Endothelial cell of umbilical vein (primary cell): ENCODE data around the gene ELMO1. TPM values are rescaled to one million over a fixed set of nuclear protein-coding genes. Genes with fewer than 3 reads are reported as not detected.

ENCODE experiments used
- BruUV-seq: library from RNA; stranded (reverse); fragments of 400-500 nt; replicated peaks from 2 replicates; lab custom pipeline; 2021; lab: Mats Ljungman, UMichigan
- CTCF ChIA-PET: fragments of 300-600, 350-600 bp; sonication (Branson Sonifier 250); formaldehyde crosslinking; loops from one replicate; lab custom pipeline; 2021; ENCODE audit warnings: antibody characterized with exemption, inconsistent platforms; lab: Charles Lee
- POLR2A ChIA-PET: fragments of 300-600, 350-600 bp; sonication (Branson Sonifier 250); formaldehyde crosslinking; loops from one replicate; lab custom pipeline; 2021; ENCODE audit warnings: antibody characterized with exemption, inconsistent platforms; lab: Charles Lee
- DNase-seq: peaks from one replicate; pipeline ENCODE4 v3.0.0-alpha.2; 2011; ENCODE audit warnings: low read depth, low spot score
- FAIRE-seq: peaks from 2 replicates; lab custom pipeline; 2011; peaks lifted over from hg19 to GRCh38; lab: Jason Lieb, UNC
- H2AFZ ChIP-seq: 2 replicates; pipeline ENCODE4 v1.6.0; 2012; ENCODE audit warnings: low read depth, low read length, control low read depth, inconsistent platforms
- H3K27ac ChIP-seq: 2 replicates; pipeline ENCODE4 v1.5.1; 2011; ENCODE audit warnings: low read depth, mild to moderate bottlenecking, control low read depth, low read length, moderate library complexity; ENCODE audit not compliant: insufficient read depth
- H3K27me3 ChIP-seq, 2 experiments: 2 replicates each; pipeline versions ENCODE4 v1.6.0 to v1.6.1; 2011; ENCODE audit warnings: low read length in 2 of 2, mixed read lengths in 1 of 2; ENCODE audit not compliant: control insufficient read depth in 2 of 2, insufficient read depth in 2 of 2
- H3K36me3 ChIP-seq, 2 experiments: 2 replicates in 1 of 2; 3 replicates in 1 of 2; pipeline ENCODE4 v1.5.1; 2011; ENCODE audit warnings: low read length in 2 of 2, mild to moderate bottlenecking in 1 of 2, moderate library complexity in 1 of 2; ENCODE audit not compliant: control insufficient read depth in 2 of 2, insufficient read depth in 2 of 2; ENCODE audit errors: extremely low read depth in 1 of 2
- H3K4me1 ChIP-seq: 3 replicates; pipeline ENCODE4 v1.5.1; 2011; ENCODE audit warnings: mild to moderate bottlenecking, low read length; ENCODE audit not compliant: control insufficient read depth, insufficient read depth; ENCODE audit errors: extremely low read depth
- H3K4me2 ChIP-seq: 2 replicates; pipeline ENCODE4 v1.6.1; 2011; ENCODE audit warnings: low read length, control low read depth, mixed read lengths; ENCODE audit not compliant: insufficient read depth
- H3K4me3 ChIP-seq, 3 experiments: fragments of 200-600 bp in 1 of 3; sonication (generic), shearing (Covaris generic) in 1 of 3; replicated peaks in 1 of 3; 2 replicates each; pipeline ENCODE4 v1.5.1; 2011 to 2016; ENCODE audit warnings: control low read depth in 3 of 3, low read length in 3 of 3, mild to moderate bottlenecking in 2 of 3, inconsistent platforms in 1 of 3, low read depth in 1 of 3, moderate library complexity in 1 of 3; ENCODE audit not compliant: insufficient read depth in 1 of 3
- H3K79me2 ChIP-seq: 2 replicates; pipeline ENCODE4 v1.6.0; 2012; ENCODE audit warnings: low read length, inconsistent platforms; ENCODE audit not compliant: control insufficient read depth, insufficient read depth
- H3K9ac ChIP-seq: replicated peaks from 2 replicates; pipeline ENCODE3; 2011; ENCODE audit warnings: low read length, control low read depth; ENCODE audit not compliant: insufficient read depth; ENCODE audit errors: extremely low read depth
- H3K9me1 ChIP-seq: replicated peaks from 3 replicates; pipeline ENCODE4 v1.6.0; 2011; ENCODE audit warnings: mild to moderate bottlenecking, low read length; ENCODE audit not compliant: control insufficient read depth, insufficient read depth; ENCODE audit errors: extremely low read depth
- H3K9me3 ChIP-seq: replicated peaks from 2 replicates; pipeline ENCODE4 v1.5.1; 2012; ENCODE audit warnings: low read length, inconsistent platforms; ENCODE audit not compliant: control insufficient read depth, insufficient read depth
- H4K20me1 ChIP-seq: replicated peaks from 2 replicates; pipeline ENCODE3; 2011; ENCODE audit warnings: mild to moderate bottlenecking, low read length; ENCODE audit not compliant: control insufficient read depth, insufficient read depth; ENCODE audit errors: extremely low read depth
- EZH2 ChIP-seq: IDR thresholded peaks from 2 replicates; pipeline ENCODE4 v1.6.1; 2012; ENCODE audit warnings: borderline replicate concordance, low read depth, mild to moderate bottlenecking, moderate library complexity, low read length, inconsistent platforms; ENCODE audit not compliant: severe bottlenecking
- FOS ChIP-seq: IDR thresholded peaks from 2 replicates; pipeline ENCODE4 v1.6.1; 2011; ENCODE audit warnings: mild to moderate bottlenecking, low read length, moderate library complexity, borderline replicate concordance; ENCODE audit not compliant: insufficient read depth
- GATA2 ChIP-seq: IDR thresholded peaks from 2 replicates; pipeline ENCODE4 v1.7.0; 2011; ENCODE audit warnings: low read depth, mild to moderate bottlenecking, moderate library complexity, mixed read lengths, low read length; ENCODE audit not compliant: insufficient read length, insufficient read depth
- JUN ChIP-seq: IDR thresholded peaks from 2 replicates; pipeline ENCODE4 v1.6.1; 2011; ENCODE audit warnings: borderline replicate concordance, low read depth; ENCODE audit not compliant: insufficient read length, insufficient read depth
- MYC ChIP-seq: IDR thresholded peaks from one replicate; pipeline ENCODE4 v1.6.1; 2011; ENCODE audit warnings: mild to moderate bottlenecking, low read depth, low read length
- POLR2A ChIP-seq: IDR thresholded peaks from 2 replicates; pipeline ENCODE4 v1.6.1; 2012; ENCODE audit warnings: low read depth, mild to moderate bottlenecking, control low read depth, low read length
- POLR2AphosphoS5 ChIP-seq: IDR thresholded peaks from 2 replicates; pipeline ENCODE4 v1.6.1; 2012; ENCODE audit warnings: low read depth, mild to moderate bottlenecking, control low read depth, low read length, moderate library complexity; ENCODE audit not compliant: insufficient read depth
- dilution Hi-C: fragments of 300-500 bp; cut with MboI; formaldehyde crosslinking; loops from one replicate; pipeline ENCODE4 v1.15.0; 2019; ENCODE audit warnings: low sequenced_read_pairs; ENCODE audit not compliant: extremely low pct_ligation_motif_present
- intact Hi-C: fragments of 100-400 bp; cut with micrococcal nuclease; formaldehyde crosslinking; loops from one replicate; pipeline ENCODE4 v1.10.0; 2022
- polyA plus RNA-seq, 4 experiments: library from polyadenylated mRNA; depleted of rRNA in 3 of 4; stranded (reverse) in 3 of 4; unstranded in 1 of 4; fragments of >200 nt; gene quantifications; 2 replicates each; pipeline versions ENCODE4 v1.2.1 to v1.2.3, GENCODE V29; 2011 to 2012; ENCODE audit warnings: missing spikeins in 1 of 4
- total RNA-seq: library from RNA; stranded (reverse); gene quantifications from 2 replicates; pipeline ENCODE4 v1.2.3, GENCODE V29; 2021
- TF ChIP-seq, protein P1 (sequence below), 2 donors: IDR thresholded peaks; 1 replicate in 1 of 2; 2 replicates in 1 of 2; pipeline ENCODE4 v1.5.1; 2011; ENCODE audit warnings: low read length in 2 of 2, mild to moderate bottlenecking in 2 of 2, moderate library complexity in 2 of 2, control low read depth in 1 of 2, inconsistent platforms in 1 of 2, low read depth in 1 of 2; ENCODE audit not compliant: insufficient read depth in 1 of 2; ENCODE audit errors: extremely low read depth in 1 of 2
- TF ChIP-seq, protein P2 (sequence below): IDR thresholded peaks from 2 replicates; pipeline ENCODE4 v1.6.1; 2011; ENCODE audit not compliant: insufficient read depth, insufficient read length

Gene ELMO1
- total and polyA plus RNA-seq, 2 donors (not counting 3 experiments of a cell fraction or from before 2014, with no cell fraction given): 17.0 to 30.6 TPM

DNA sequence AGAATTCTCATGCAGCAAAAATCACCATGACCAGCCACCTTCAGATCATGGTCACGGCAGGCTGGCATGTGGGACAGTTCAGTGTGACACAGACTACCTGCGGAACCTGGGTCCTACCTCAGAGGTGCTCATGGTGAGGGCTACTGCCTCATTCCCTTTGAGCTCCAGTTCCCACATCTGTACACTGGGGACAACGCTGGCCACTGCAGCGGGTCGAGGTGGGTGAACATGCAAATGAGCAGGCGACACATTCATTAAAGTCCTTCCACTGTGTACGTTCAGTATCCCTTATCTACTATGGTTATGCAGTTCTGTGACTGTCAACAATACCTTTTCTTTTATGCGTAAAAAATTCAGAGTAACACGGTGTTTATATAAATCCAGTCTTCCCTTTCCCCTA is 505.7 kb downstream of the ELMO1 start:
- Histone ChIP-seq H3K4me3 (no peak overlapping the region), H3K36me3 (no peaks in the 10 kb centered on the region), H3K9me1 (no peaks in the 10 kb centered on the region), H3K4me2 (no peak overlapping the region), H3K4me1 (no peaks in the 10 kb centered on the region), H3K79me2 (no peaks in the 10 kb centered on the region), H3K27ac (no peak overlapping the region), H3K9ac (no peak overlapping the region), H2AFZ (no peak overlapping the region), H4K20me1 (no peaks in the 10 kb centered on the region), H3K9me3 (no peaks in the 10 kb centered on the region), H3K27me3 (no peaks in the 10 kb centered on the region)
- dilution Hi-C loops: no loop called here
- ChIA-PET POLR2A (no interaction called here), CTCF (interaction anchor here (1.4 kb wide), 1 partner anchor 24 kb away, joined by 6 read pairs; no protein-coding TSS in a partner anchor)
- no peak for FAIRE-seq
- BruUV-seq: no TSS peak
- intact Hi-C loops: no loop called here
- TF ChIP-seq MYC (no peak), POLR2A (no peak)
- no peak for DNase-seq

DNA sequence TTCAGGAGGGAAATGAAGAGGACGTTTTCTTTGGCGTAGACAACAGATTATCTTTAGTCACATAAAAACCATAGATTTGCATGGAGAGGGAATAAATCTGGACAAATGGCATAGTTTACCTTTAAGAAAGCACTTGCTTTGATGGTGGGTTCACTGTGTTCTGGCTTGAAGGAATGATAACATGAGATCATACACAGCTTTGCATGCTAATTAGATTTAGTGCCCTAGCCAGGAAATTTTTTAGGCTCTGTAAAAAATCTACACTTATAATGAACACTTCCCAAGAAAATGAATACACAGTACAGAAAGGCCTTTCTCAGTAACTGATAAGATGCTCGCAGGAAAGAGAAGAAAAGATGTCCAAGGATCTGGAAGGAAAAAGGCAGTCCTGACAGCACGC is 506.1 kb downstream of the ELMO1 start:
- FAIRE-seq (no peak), DNase-seq (no peak)
- no peak overlapping the region for H3K9ac ChIP-seq
- dilution Hi-C loops (no loop called here), intact Hi-C loops (no loop called here)
- H3K9me1 ChIP-seq: no peaks in the 10 kb centered on the region
- H4K20me1 ChIP-seq: no peaks in the 10 kb centered on the region
- H3K79me2 ChIP-seq: no peaks in the 10 kb centered on the region
- TF ChIP-seq EZH2: no peak
- TF ChIP-seq POLR2A: no peak
- no peak for TF ChIP-seq GATA2
- no peak for TF ChIP-seq JUN
- TF ChIP-seq MYC: no peak
- TF ChIP-seq POLR2AphosphoS5: no peak
- TF ChIP-seq FOS: no peak
- TF ChIP-seq, protein P1, sequence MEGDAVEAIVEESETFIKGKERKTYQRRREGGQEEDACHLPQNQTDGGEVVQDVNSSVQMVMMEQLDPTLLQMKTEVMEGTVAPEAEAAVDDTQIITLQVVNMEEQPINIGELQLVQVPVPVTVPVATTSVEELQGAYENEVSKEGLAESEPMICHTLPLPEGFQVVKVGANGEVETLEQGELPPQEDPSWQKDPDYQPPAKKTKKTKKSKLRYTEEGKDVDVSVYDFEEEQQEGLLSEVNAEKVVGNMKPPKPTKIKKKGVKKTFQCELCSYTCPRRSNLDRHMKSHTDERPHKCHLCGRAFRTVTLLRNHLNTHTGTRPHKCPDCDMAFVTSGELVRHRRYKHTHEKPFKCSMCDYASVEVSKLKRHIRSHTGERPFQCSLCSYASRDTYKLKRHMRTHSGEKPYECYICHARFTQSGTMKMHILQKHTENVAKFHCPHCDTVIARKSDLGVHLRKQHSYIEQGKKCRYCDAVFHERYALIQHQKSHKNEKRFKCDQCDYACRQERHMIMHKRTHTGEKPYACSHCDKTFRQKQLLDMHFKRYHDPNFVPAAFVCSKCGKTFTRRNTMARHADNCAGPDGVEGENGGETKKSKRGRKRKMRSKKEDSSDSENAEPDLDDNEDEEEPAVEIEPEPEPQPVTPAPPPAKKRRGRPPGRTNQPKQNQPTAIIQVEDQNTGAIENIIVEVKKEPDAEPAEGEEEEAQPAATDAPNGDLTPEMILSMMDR (IDR thresholded peaks at IDR 0.05; ENCODE audit: extremely low read depth in 1 of 2, insufficient read depth in 1 of 2, low read depth in 1 of 2, low read length in 2 of 2): no peak
- TF ChIP-seq, protein P2, sequence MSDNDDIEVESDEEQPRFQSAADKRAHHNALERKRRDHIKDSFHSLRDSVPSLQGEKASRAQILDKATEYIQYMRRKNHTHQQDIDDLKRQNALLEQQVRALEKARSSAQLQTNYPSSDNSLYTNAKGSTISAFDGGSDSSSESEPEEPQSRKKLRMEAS: no peak
- no TSS peak for BruUV-seq
- CTCF ChIA-PET: interaction anchor here (1.4 kb wide), 1 partner anchor 25 kb away, joined by 4 read pairs; no protein-coding TSS in a partner anchor
- no peaks in the 10 kb centered on the region for H3K36me3 ChIP-seq
- no peaks in the 10 kb centered on the region for H3K9me3 ChIP-seq
- POLR2A ChIA-PET: no interaction called here
- no peaks in the 10 kb centered on the region for H3K4me1 ChIP-seq
- H2AFZ ChIP-seq: no peak overlapping the region
- no peaks in the 10 kb centered on the region for H3K27me3 ChIP-seq
- no peak overlapping the region for H3K4me3 ChIP-seq
- no peak overlapping the region for H3K4me2 ChIP-seq
- H3K27ac ChIP-seq: no peak overlapping the region
